ENCODE measurements around the gene NBPF14.
"Not testable (repeated sequence)": the region's sequence is repeated elsewhere in the genome, so short reads cannot be mapped to it uniquely, and the experiment has no call there.

GRCh38 chr1:148532158-148532557 lies 63.7 kb downstream of the NBPF14 start:
- TF ChIP-seq EZH2 (IDR thresholded peaks at IDR 0.05; ENCODE audit: low read length); CTCF (optimal IDR thresholded peaks at IDR 0.05 in 1 of 3, IDR thresholded peaks at IDR 0.05 in 1 of 3, conservative IDR thresholded peaks at IDR 0.05 in 1 of 3; ENCODE audit: extremely low read depth in 1 of 3, insufficient read depth in 2 of 3, low read length in 3 of 3): not testable (repeated sequence)

Measured in keratinocyte (primary cell).